Transverse colon (tissue), 4 donors: ENCODE results near the gene RAPH1. TPM values are rescaled to one million over a fixed set of nuclear protein-coding genes. Genes with fewer than 3 reads are reported as not detected.

Source experiments
- DNase-seq: peaks from one replicate; pipeline ENCODE4 v3.0.0-alpha.2; 2019
- H3K27ac ChIP-seq, 4 donors: fragments of 200-600 bp; sonication (generic); 2 replicates each; pipeline ENCODE4 v1.5.1; 2016 to 2018; ENCODE audit warnings: inconsistent platforms in 4 of 4
- H3K27me3 ChIP-seq: fragments of 200-600 bp; sonication (generic); 2 replicates; pipeline ENCODE4 v1.5.1; 2017; ENCODE audit warnings: inconsistent platforms
- H3K36me3 ChIP-seq, 4 donors: fragments of 200-600 bp; sonication (generic); 2 replicates each; pipeline ENCODE4 v1.5.1; 2017 to 2019; ENCODE audit warnings: inconsistent platforms in 4 of 4
- H3K4me1 ChIP-seq, 4 donors: fragments of 200-600 bp; sonication (generic); 2 replicates each; pipeline ENCODE4 v1.5.1; 2017 to 2020; ENCODE audit warnings: inconsistent platforms in 4 of 4
- H3K4me3 ChIP-seq, 4 donors: fragments of 200-600 bp; sonication (generic); 1 replicate in 1 of 4; 2 replicates in 3 of 4; pipeline versions ENCODE4 v1.5.1 to v1.6.1; 2017 to 2019; ENCODE audit warnings: inconsistent platforms in 4 of 4
- H3K9me3 ChIP-seq, 2 donors: fragments of 200-600 bp; sonication (generic); 2 replicates each; pipeline ENCODE4 v1.5.1; 2017 to 2019; ENCODE audit warnings: inconsistent platforms in 2 of 2
- CTCF ChIP-seq, 5 experiments: fragments of 200-600 bp in 3 of 5; fragments of 450-650 bp in 2 of 5; sonication (generic) in 3 of 5; IDR thresholded peaks; 1 replicate in 2 of 5; 2 replicates in 3 of 5; pipeline ENCODE4 v1.5.1; 2016 to 2017; ENCODE audit warnings: antibody characterized with exemption in 5 of 5, inconsistent platforms in 3 of 5, mild to moderate bottlenecking in 2 of 5, moderate library complexity in 1 of 5
- EP300 ChIP-seq: sonication (generic); formaldehyde crosslinking; IDR thresholded peaks from one replicate; pipeline ENCODE4 v1.6.1; 2017; ENCODE audit warnings: antibody characterized with exemption, low read depth
- POLR2A ChIP-seq: fragments of 450-650 bp; IDR thresholded peaks from one replicate; pipeline ENCODE4 v1.6.1; 2016; ENCODE audit warnings: antibody characterized with exemption, mild to moderate bottlenecking, moderate library complexity
- POLR2AphosphoS5 ChIP-seq, 3 donors: sonication (generic); formaldehyde crosslinking; IDR thresholded peaks; one replicate each; pipeline ENCODE4 v1.6.1; 2016; ENCODE audit warnings: antibody characterized with exemption in 3 of 3
- WGBS, 2 donors: methylation state at CpG; one replicate each; pipeline ENCODE4 v1.1.5; 2018; ENCODE audit warnings: low coverage in 1 of 2; 5-methylcytosine and 5-hydroxymethylcytosine counted together
- in situ Hi-C, 4 donors: fragments of 200-750 bp; cut with MboI; loops; one replicate each; pipeline versions ENCODE4 v1.15.0 to v1.15.1; 2017; ENCODE audit warnings: low sequenced_read_pairs in 3 of 4, low pct_ligation_motif_present in 1 of 4, low pct_unique_long_range_greater_than_20kb in 1 of 4
- intact Hi-C: fragments of 100-400 bp; cut with DNase I; formaldehyde crosslinking; loops from one replicate; pipeline ENCODE4 v1.15.1; 2023; ENCODE audit warnings: low total_unique reads
- total RNA-seq, 4 donors: library from RNA; depleted of rRNA; stranded (reverse); fragments of >200 nt; gene quantifications; one replicate each; pipeline ENCODE4 v1.1.0, GENCODE V29; 2016

The RAPH1 gene
- total RNA-seq, 4 donors from 2014 or later = 36.0 to 160 (median 41.8) TPM

DNA sequence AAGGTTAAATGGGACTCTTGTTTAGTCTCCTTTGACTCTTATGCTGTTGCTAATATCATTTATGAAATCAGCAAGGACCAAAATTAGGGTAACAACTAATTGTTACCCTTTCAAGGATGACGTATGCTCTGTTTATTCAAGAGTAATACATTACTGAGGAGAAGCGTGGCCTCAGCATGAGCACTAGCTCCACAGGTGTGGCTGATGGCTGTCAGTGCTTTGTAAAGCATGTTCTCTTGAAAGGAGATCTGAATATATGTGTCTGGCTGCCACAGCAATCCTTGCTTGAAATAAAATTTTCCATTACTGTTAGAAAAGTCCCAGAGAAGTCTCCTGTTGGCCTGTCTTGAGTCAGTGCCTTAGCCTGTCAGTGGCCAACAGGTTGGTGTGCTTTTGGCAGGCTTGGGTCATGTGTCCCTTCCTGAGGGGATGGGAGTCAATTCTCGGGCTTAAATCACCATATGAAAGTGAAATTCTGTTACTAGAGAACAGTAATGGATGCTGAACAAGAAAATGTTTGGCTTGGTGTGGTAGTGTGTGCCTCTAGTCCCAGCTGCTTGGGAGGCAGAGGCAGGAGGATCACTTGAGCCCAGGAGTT lies 174.2 kb downstream of the RAPH1 start:
- no peak for DNase-seq
- intact Hi-C loops (no loop called here), in situ Hi-C loops (no loop called here)
- Histone ChIP-seq H3K36me3 (no peaks in the 10 kb centered on the region), H3K4me1 (peaks cover 0 to 11% (median 0%) of the 10 kb centered on the region in 4 donors), H3K9me3 (no peaks in the 10 kb centered on the region), H3K27me3 (no peaks in the 10 kb centered on the region), H3K27ac (no peak overlapping the region), H3K4me3 (no peak overlapping the region)
- WGBS, 2 donors = 65 to 80% methylated on average over 1 to 3 of the region's 3 CpGs
- TF ChIP-seq EP300 (no peak), CTCF (IDR thresholded peaks at IDR 0.05) (no peak), POLR2A (no peak)

DNA sequence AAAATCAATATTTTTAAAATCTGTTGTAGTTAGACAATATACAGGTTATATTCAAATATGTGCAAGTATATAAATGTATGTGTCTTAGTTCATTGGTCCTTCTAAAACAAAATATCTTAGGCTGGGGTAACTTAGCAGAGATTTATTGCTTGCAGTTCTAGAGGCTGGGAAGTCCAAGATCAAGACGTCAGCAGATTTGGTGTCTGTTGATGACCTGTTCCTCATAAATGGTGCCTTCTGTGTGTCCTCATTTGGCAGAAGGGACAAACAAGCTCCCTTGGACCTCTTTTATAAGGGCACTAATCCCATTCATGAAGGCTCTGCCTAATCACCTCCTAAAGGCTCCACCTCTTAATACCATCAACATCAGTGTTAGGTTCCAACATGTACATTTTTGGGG lies 175.7 kb downstream of the RAPH1 start:
- Histone ChIP-seq H3K4me3 (no peak overlapping the region), H3K27me3 (no peaks in the 10 kb centered on the region), H3K4me1 (peaks cover 0 to 11% (median 0%) of the 10 kb centered on the region in 4 donors), H3K9me3 (no peaks in the 10 kb centered on the region), H3K36me3 (no peaks in the 10 kb centered on the region), H3K27ac (no peak overlapping the region)
- WGBS, 2 donors = 75 to 80% methylated on average over 1 of the region's 1 CpG
- in situ Hi-C loops = no loop called here
- TF ChIP-seq POLR2A (no peak), EP300 (no peak), POLR2AphosphoS5 (IDR thresholded peaks at IDR 0.05) (no peak), CTCF (IDR thresholded peaks at IDR 0.05) (no peak)
- intact Hi-C loops = no loop called here
- DNase-seq = no peak

DNA sequence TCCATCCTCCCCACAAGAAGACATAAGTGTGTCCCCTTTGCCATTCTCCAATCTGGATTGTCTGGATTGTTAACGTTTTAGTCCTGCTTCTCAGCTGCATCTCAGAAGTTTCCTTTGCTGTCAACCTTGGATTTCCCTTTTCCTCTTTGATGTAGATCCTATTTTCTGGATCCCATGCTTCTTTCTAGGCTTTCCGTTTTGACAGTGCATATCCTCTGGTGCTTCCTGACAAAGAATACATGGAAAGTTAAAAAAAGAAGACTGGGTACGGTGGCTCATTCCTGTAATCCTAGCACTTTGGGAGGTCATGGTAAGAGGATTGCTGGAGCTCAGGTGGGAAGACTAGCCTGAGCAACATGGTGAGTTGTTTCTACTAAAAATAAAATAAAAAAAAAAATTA lies 180.1 kb downstream of the RAPH1 start:
- no peaks in the 10 kb centered on the region for H3K36me3 ChIP-seq
- 80% methylated on average over 1 to 3 of the region's 3 CpGs for WGBS, 2 donors
- H3K27me3 ChIP-seq = no peaks in the 10 kb centered on the region
- intact Hi-C loops = no loop called here
- no peaks in the 10 kb centered on the region for H3K4me1 ChIP-seq
- no peak for DNase-seq
- H3K27ac ChIP-seq = no peak overlapping the region
- H3K9me3 ChIP-seq = no peaks in the 10 kb centered on the region
- TF ChIP-seq POLR2A = no peak
- no peak for TF ChIP-seq POLR2AphosphoS5 (IDR thresholded peaks at IDR 0.05)
- TF ChIP-seq CTCF (IDR thresholded peaks at IDR 0.05) = no peak
- no peak for TF ChIP-seq EP300
- H3K4me3 ChIP-seq = no peak overlapping the region
- in situ Hi-C loops = no loop called here

DNA sequence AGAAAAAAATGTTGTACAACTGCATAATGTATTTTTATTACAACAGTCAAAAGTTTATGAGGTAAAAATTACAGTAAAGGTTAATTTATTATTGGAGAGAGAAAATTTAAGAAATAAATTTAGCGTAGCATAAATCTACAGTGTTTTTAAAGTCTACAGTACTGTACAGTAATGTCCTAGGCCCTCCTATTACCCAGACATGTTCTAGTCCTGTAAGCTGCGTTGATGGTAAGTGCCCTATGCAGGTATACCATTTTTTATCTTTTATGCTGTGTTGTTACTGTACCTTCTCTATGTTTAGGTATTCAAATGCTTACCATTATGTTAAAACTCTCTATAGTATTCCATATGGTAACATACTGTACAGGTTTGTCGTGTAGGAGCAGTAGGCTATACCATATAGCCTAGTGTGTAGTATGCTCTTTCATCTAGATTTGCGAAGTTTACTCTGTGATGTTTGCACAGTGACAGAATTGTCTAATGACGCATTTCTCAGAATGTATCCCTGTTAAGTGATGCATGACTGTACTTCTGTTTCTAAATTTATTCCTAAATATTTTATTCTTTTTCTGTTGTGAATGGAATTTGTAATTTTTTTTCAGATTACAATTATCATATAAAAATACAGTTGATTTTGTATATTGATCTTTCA lies 182.4 kb downstream of the RAPH1 start:
- no peak overlapping the region for H3K27ac ChIP-seq
- H3K4me3 ChIP-seq = no peak overlapping the region
- no peak for DNase-seq
- no peaks in the 10 kb centered on the region for H3K4me1 ChIP-seq
- no peak for TF ChIP-seq POLR2AphosphoS5 (IDR thresholded peaks at IDR 0.05)
- TF ChIP-seq CTCF (IDR thresholded peaks at IDR 0.05) = no peak
- no peak for TF ChIP-seq EP300
- TF ChIP-seq POLR2A = no peak
- intact Hi-C loops = no loop called here
- no peaks in the 10 kb centered on the region for H3K9me3 ChIP-seq
- H3K36me3 ChIP-seq = no peaks in the 10 kb centered on the region
- in situ Hi-C loops = no loop called here
- 81% methylated on average over 5 of the region's 5 CpGs for WGBS, 2 donors
- H3K27me3 ChIP-seq = no peaks in the 10 kb centered on the region
